ENCODE data around the gene FNIP2. TPM values are rescaled to one million over a fixed set of nuclear protein-coding genes. Genes with fewer than 3 reads are reported as not detected.

The FNIP2 gene
- total RNA-seq, 1 donor from 2014 or later = 18.5 TPM

DNA sequence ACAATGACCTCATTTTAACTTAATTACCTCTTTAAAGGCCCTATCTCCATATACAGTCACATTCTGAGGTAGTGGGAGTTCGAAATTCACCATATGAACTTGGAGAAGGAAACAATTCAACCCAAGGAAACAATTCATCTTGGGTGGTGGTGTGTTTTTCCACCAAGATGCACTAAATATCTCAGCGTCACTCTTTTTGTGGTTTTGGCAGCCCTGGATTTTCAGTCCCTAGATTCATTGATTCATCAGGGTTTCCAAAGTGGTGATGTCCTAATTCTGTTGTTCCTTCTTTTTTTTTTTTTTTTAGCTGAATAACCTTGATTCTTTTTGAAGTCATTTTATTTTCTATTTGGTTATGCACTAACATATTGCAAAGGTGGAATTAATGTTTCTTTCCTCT, 171.4 kb downstream of the FNIP2 start:
- H3K27me3 ChIP-seq (ENCODE audit: insufficient read depth, low read length) = no peaks in the 10 kb centered on the region
- no peaks in the 10 kb centered on the region for H3K27me3 Mint-ChIP-seq (ENCODE audit: low read depth, unreplicated experiment)
- no peaks in the 10 kb centered on the region for H3K36me3 Mint-ChIP-seq (ENCODE audit: low read depth, unreplicated experiment)
- H3K9me3 Mint-ChIP-seq (ENCODE audit: unreplicated experiment) = no peaks in the 10 kb centered on the region
- H3K79me2 ChIP-seq (ENCODE audit: insufficient read depth, low read length) = no peaks in the 10 kb centered on the region
- H3K27ac Mint-ChIP-seq (ENCODE audit: unreplicated experiment) = no peak overlapping the region
- H3K27ac ChIP-seq (ENCODE audit: low read depth, low read length) = no peak overlapping the region
- TF ChIP-seq, protein P1, sequence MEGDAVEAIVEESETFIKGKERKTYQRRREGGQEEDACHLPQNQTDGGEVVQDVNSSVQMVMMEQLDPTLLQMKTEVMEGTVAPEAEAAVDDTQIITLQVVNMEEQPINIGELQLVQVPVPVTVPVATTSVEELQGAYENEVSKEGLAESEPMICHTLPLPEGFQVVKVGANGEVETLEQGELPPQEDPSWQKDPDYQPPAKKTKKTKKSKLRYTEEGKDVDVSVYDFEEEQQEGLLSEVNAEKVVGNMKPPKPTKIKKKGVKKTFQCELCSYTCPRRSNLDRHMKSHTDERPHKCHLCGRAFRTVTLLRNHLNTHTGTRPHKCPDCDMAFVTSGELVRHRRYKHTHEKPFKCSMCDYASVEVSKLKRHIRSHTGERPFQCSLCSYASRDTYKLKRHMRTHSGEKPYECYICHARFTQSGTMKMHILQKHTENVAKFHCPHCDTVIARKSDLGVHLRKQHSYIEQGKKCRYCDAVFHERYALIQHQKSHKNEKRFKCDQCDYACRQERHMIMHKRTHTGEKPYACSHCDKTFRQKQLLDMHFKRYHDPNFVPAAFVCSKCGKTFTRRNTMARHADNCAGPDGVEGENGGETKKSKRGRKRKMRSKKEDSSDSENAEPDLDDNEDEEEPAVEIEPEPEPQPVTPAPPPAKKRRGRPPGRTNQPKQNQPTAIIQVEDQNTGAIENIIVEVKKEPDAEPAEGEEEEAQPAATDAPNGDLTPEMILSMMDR (IDR thresholded peaks at IDR 0.05; ENCODE audit: insufficient read depth, low read depth, low read length) = no peak
- TF ChIP-seq EZH2 (IDR thresholded peaks at IDR 0.05; ENCODE audit: insufficient read depth, low read length) = no peak
- H3K4me1 Mint-ChIP-seq (ENCODE audit: low read depth, unreplicated experiment) = peaks cover 1% of the 10 kb centered on the region
- H4K20me1 ChIP-seq (ENCODE audit: insufficient read depth, low read length) = no peaks in the 10 kb centered on the region
- H3K4me3 ChIP-seq (ENCODE audit: insufficient read depth, low read depth, low read length) = no peak overlapping the region
- no peaks in the 10 kb centered on the region for H3K4me1 ChIP-seq (ENCODE audit: insufficient read depth, low read length)
- no peaks in the 10 kb centered on the region for H3K36me3 ChIP-seq (ENCODE audit: insufficient read depth, low read length)
- FAIRE-seq (no peak), DNase-seq (ENCODE audit: low read depth) (peak; percentile 25)
- no peak overlapping the region for H2AFZ ChIP-seq (ENCODE audit: low read depth, low read length)
- no peak overlapping the region for H3K4me3 Mint-ChIP-seq (ENCODE audit: unreplicated experiment)
- no peak overlapping the region for H3K4me2 ChIP-seq (ENCODE audit: low read length)
- no peak overlapping the region for H3K9ac ChIP-seq (ENCODE audit: low read length)
- no peaks in the 10 kb centered on the region for H3K9me3 ChIP-seq (ENCODE audit: insufficient read depth, low read depth, low read length)

DNA sequence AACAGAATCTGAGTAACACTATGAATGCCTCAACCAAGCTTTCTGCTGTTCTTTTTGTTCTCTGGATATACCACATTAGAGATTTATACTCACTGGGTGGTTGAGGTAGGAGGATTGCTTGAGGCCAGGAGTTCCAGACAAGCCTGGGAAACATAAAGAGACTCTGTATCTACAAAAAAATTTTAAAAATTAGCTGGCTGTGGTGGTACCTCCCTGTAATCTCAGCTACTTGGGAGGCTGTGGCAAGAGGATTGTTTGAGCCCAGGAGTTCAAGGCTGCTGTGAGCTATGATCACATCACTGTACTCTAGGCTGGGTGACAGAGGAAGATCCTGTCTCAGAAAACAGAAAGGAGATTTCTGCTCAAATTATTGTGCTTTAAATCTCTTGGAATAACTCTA, 172.5 kb downstream of the FNIP2 start:
- no peaks in the 10 kb centered on the region for H4K20me1 ChIP-seq (ENCODE audit: insufficient read depth, low read length)
- no peak for TF ChIP-seq EZH2 (IDR thresholded peaks at IDR 0.05; ENCODE audit: insufficient read depth, low read length)
- TF ChIP-seq, protein P1 (IDR thresholded peaks at IDR 0.05; ENCODE audit: insufficient read depth, low read depth, low read length) = no peak
- Mint-ChIP-seq H3K4me3 (ENCODE audit: unreplicated experiment) (no peak overlapping the region), H3K9me3 (ENCODE audit: unreplicated experiment) (no peaks in the 10 kb centered on the region), H3K27ac (ENCODE audit: unreplicated experiment) (no peak overlapping the region), H3K36me3 (ENCODE audit: low read depth, unreplicated experiment) (no peaks in the 10 kb centered on the region), H3K4me1 (ENCODE audit: low read depth, unreplicated experiment) (peaks cover 1% of the 10 kb centered on the region), H3K27me3 (ENCODE audit: low read depth, unreplicated experiment) (no peaks in the 10 kb centered on the region)
- H3K36me3 ChIP-seq (ENCODE audit: insufficient read depth, low read length) = no peaks in the 10 kb centered on the region
- H3K27ac ChIP-seq (ENCODE audit: low read depth, low read length) = no peak overlapping the region
- H2AFZ ChIP-seq (ENCODE audit: low read depth, low read length) = no peak overlapping the region
- FAIRE-seq (no peak), DNase-seq (ENCODE audit: low read depth) (no peak)
- H3K4me2 ChIP-seq (ENCODE audit: low read length) = no peak overlapping the region
- H3K9ac ChIP-seq (ENCODE audit: low read length) = no peak overlapping the region
- no peaks in the 10 kb centered on the region for H3K4me1 ChIP-seq (ENCODE audit: insufficient read depth, low read length)
- H3K4me3 ChIP-seq (ENCODE audit: insufficient read depth, low read depth, low read length) = no peak overlapping the region
- no peaks in the 10 kb centered on the region for H3K79me2 ChIP-seq (ENCODE audit: insufficient read depth, low read length)
- H3K9me3 ChIP-seq (ENCODE audit: insufficient read depth, low read depth, low read length) = no peaks in the 10 kb centered on the region
- H3K27me3 ChIP-seq (ENCODE audit: insufficient read depth, low read length) = no peaks in the 10 kb centered on the region

DNA sequence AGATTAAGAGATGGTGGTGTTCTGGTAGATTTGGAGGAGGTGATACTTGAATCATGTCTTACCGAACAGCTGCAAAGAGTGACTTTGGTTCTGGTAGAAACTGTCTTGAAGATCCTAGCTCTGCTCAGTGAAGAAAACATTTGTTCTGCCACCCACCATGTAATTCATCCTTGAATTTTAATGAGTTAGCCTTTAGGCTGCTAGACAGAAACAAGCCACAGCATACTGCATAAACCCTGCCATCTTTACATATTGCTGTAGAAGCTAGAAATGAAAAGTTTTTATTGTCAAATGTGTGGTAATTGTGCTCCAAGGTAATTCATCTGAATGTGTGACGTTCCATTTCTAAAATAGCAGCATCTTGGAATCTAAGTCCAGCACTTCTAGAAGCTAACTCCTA, 173.1 kb downstream of the FNIP2 start:
- H3K4me1 Mint-ChIP-seq (ENCODE audit: low read depth, unreplicated experiment) = peaks cover 1% of the 10 kb centered on the region
- Histone ChIP-seq H3K27me3 (ENCODE audit: insufficient read depth, low read length) (no peaks in the 10 kb centered on the region), H3K9me3 (ENCODE audit: insufficient read depth, low read depth, low read length) (no peaks in the 10 kb centered on the region), H3K36me3 (ENCODE audit: insufficient read depth, low read length) (no peaks in the 10 kb centered on the region), H3K79me2 (ENCODE audit: insufficient read depth, low read length) (no peaks in the 10 kb centered on the region), H4K20me1 (ENCODE audit: insufficient read depth, low read length) (no peaks in the 10 kb centered on the region), H2AFZ (ENCODE audit: low read depth, low read length) (no peak overlapping the region), H3K4me3 (ENCODE audit: insufficient read depth, low read depth, low read length) (no peak overlapping the region), H3K4me1 (ENCODE audit: insufficient read depth, low read length) (no peaks in the 10 kb centered on the region), H3K9ac (ENCODE audit: low read length) (no peak overlapping the region), H3K27ac (ENCODE audit: low read depth, low read length) (no peak overlapping the region), H3K4me2 (ENCODE audit: low read length) (no peak overlapping the region)
- TF ChIP-seq, protein P1 (IDR thresholded peaks at IDR 0.05; ENCODE audit: insufficient read depth, low read depth, low read length) = no peak
- no peak for TF ChIP-seq EZH2 (IDR thresholded peaks at IDR 0.05; ENCODE audit: insufficient read depth, low read length)
- no peaks in the 10 kb centered on the region for H3K27me3 Mint-ChIP-seq (ENCODE audit: low read depth, unreplicated experiment)
- DNase-seq (ENCODE audit: low read depth) (no peak), FAIRE-seq (no peak)
- H3K27ac Mint-ChIP-seq (ENCODE audit: unreplicated experiment) = no peak overlapping the region
- no peaks in the 10 kb centered on the region for H3K36me3 Mint-ChIP-seq (ENCODE audit: low read depth, unreplicated experiment)
- H3K4me3 Mint-ChIP-seq (ENCODE audit: unreplicated experiment) = no peak overlapping the region
- H3K9me3 Mint-ChIP-seq (ENCODE audit: unreplicated experiment) = no peaks in the 10 kb centered on the region
